Measurements from ENCODE around the gene ZMYM3. TPM values are rescaled to one million over a fixed set of nuclear protein-coding genes. Genes with fewer than 3 reads are reported as not detected.

ZMYM3 gene
- total RNA-seq (2014; rRNA removed; shearing (Covaris generic)) (67.6 and 71.1 TPM in 2 replicates), polyA plus RNA-seq (2016; fragmentation: Nextera tagmentation; extraction: Ambion mirVana) (31.0 and 37.8 TPM in 2 replicates)
- long read RNA-seq, partial matches to known transcripts, result 3 of 7 reads
- long read RNA-seq, other reads (novel, unspliced or antisense), result 3 of 7 reads

GRCh38 chrX:71254092-71254963 lies at the start of gene ZMYM3:
ZMYM3 (minus strand) TSS chrX:71254140; CDS start chrX:71253255, 885 bp downstream.
- DNase-seq (ENCODE audit: low spot score) (peak; percentile 85), ATAC-seq (peak; percentile 80)
- Mint-ChIP-seq H3K27me3 (ENCODE audit: insufficient read depth, low read depth, poor library complexity) (peaks cover 5% of the 10 kb centered on the region), H3K4me3 (peak within 1 kb of the TSS; percentile 92), H3K9me3 (no peaks in the 10 kb centered on the region), H3K4me1 (peaks cover 20% of the 10 kb centered on the region), H3K27ac (peak within 1 kb of the TSS; percentile 97), H3K36me3 (ENCODE audit: low read depth) (peaks cover 19% of the 10 kb centered on the region)
- Histone ChIP-seq H3K4me1 (ENCODE audit: insufficient read depth) (peaks cover 10% of the 10 kb centered on the region), H3K4me3 (peak within 1 kb of the TSS; percentile 89), H3K4me2 (peak within 1 kb of the TSS; percentile 84), H3K27ac (ENCODE audit: low read depth) (peak within 1 kb of the TSS; percentile 88), H3K9me2 (ENCODE audit: insufficient read depth) (no peaks in the 10 kb centered on the region), H3K27me3 (ENCODE audit: insufficient read depth) (no peaks in the 10 kb centered on the region), H3F3A (replicated peaks; ENCODE audit: low read depth) (no peaks in the 10 kb centered on the region), H3K79me2 (replicated peaks; ENCODE audit: insufficient read depth) (peaks cover 16% of the 10 kb centered on the region), H3K36me3 (ENCODE audit: insufficient read depth) (no peaks in the 10 kb centered on the region; the same call in 1 of the 2 replicates), H4K20me1 (replicated peaks; ENCODE audit: insufficient read depth) (no peaks in the 10 kb centered on the region; the same call in 1 of the 2 replicates), H2AFZ (no peak within 1 kb of the TSS)
- TF ChIP-seq ZNF114 (CRISPR knock-in tag; IDR thresholded peaks at IDR 0.05), result no peak
- no peak for TF ChIP-seq REST (IDR thresholded peaks at IDR 0.05; ENCODE audit: unreplicated experiment)
- no peak for TF ChIP-seq JUNB (IDR thresholded peaks at IDR 0.05; ENCODE audit: unreplicated experiment)
- TF ChIP-seq STAT1 (IDR thresholded peaks at IDR 0.05; ENCODE audit: unreplicated experiment), result no peak
- TF ChIP-seq NANOG (IDR thresholded peaks at IDR 0.05; ENCODE audit: borderline replicate concordance), result no peak
- TF ChIP-seq EZH2 (IDR thresholded peaks at IDR 0.05; ENCODE audit: low read depth, unreplicated experiment), result no peak
- TF ChIP-seq, protein P1, sequence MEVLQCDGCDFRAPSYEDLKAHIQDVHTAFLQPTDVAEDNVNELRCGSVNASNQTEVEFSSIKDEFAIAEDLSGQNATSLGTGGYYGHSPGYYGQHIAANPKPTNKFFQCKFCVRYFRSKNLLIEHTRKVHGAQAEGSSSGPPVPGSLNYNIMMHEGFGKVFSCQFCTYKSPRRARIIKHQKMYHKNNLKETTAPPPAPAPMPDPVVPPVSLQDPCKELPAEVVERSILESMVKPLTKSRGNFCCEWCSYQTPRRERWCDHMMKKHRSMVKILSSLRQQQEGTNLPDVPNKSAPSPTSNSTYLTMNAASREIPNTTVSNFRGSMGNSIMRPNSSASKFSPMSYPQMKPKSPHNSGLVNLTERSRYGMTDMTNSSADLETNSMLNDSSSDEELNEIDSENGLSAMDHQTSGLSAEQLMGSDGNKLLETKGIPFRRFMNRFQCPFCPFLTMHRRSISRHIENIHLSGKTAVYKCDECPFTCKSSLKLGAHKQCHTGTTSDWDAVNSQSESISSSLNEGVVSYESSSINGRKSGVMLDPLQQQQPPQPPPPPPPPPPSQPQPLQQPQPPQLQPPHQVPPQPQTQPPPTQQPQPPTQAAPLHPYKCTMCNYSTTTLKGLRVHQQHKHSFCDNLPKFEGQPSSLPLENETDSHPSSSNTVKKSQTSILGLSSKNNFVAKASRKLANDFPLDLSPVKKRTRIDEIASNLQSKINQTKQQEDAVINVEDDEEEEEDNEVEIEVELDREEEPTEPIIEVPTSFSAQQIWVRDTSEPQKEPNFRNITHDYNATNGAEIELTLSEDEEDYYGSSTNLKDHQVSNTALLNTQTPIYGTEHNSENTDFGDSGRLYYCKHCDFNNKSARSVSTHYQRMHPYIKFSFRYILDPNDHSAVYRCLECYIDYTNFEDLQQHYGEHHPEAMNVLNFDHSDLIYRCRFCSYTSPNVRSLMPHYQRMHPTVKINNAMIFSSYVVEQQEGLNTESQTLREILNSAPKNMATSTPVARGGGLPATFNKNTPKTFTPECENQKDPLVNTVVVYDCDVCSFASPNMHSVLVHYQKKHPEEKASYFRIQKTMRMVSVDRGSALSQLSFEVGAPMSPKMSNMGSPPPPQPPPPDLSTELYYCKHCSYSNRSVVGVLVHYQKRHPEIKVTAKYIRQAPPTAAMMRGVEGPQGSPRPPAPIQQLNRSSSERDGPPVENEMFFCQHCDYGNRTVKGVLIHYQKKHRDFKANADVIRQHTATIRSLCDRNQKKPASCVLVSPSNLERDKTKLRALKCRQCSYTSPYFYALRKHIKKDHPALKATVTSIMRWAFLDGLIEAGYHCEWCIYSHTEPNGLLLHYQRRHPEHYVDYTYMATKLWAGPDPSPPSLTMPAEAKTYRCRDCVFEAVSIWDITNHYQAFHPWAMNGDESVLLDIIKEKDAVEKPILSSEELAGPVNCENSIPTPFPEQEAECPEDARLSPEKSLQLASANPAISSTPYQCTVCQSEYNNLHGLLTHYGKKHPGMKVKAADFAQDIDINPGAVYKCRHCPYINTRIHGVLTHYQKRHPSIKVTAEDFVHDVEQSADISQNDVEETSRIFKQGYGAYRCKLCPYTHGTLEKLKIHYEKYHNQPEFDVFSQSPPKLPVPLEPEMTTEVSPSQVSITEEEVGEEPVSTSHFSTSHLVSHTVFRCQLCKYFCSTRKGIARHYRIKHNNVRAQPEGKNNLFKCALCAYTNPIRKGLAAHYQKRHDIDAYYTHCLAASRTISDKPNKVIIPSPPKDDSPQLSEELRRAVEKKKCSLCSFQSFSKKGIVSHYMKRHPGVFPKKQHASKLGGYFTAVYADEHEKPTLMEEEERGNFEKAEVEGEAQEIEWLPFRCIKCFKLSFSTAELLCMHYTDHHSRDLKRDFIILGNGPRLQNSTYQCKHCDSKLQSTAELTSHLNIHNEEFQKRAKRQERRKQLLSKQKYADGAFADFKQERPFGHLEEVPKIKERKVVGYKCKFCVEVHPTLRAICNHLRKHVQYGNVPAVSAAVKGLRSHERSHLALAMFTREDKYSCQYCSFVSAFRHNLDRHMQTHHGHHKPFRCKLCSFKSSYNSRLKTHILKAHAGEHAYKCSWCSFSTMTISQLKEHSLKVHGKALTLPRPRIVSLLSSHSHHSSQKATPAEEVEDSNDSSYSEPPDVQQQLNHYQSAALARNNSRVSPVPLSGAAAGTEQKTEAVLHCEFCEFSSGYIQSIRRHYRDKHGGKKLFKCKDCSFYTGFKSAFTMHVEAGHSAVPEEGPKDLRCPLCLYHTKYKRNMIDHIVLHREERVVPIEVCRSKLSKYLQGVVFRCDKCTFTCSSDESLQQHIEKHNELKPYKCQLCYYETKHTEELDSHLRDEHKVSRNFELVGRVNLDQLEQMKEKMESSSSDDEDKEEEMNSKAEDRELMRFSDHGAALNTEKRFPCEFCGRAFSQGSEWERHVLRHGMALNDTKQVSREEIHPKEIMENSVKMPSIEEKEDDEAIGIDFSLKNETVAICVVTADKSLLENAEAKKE (CRISPR knock-in tag; IDR thresholded peaks at IDR 0.05), result no peak
- TF ChIP-seq EZH2phosphoT487 (IDR thresholded peaks at IDR 0.05; ENCODE audit: unreplicated experiment), result no peak
- no peak for TF ChIP-seq CREB1 (CRISPR knock-in tag; IDR thresholded peaks at IDR 0.05; ENCODE audit: low read depth)
- TF ChIP-seq ZNF331 (CRISPR knock-in tag; IDR thresholded peaks at IDR 0.05; ENCODE audit: low read depth), result no peak
- TF ChIP-seq, protein P2, sequence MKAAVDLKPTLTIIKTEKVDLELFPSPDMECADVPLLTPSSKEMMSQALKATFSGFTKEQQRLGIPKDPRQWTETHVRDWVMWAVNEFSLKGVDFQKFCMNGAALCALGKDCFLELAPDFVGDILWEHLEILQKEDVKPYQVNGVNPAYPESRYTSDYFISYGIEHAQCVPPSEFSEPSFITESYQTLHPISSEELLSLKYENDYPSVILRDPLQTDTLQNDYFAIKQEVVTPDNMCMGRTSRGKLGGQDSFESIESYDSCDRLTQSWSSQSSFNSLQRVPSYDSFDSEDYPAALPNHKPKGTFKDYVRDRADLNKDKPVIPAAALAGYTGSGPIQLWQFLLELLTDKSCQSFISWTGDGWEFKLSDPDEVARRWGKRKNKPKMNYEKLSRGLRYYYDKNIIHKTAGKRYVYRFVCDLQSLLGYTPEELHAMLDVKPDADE (IDR thresholded peaks at IDR 0.05), result no peak
- TF ChIP-seq POLR2AphosphoS5 (IDR thresholded peaks at IDR 0.05; ENCODE audit: low read depth), result no peak; the same call in 1 of the 2 replicates
- no peak for TF ChIP-seq CTCF (conservative IDR thresholded peaks at IDR 0.05; ENCODE audit: low read depth in 2 of 2)
